HG02973 (cell line): ENCODE measurements around the gene USH2A.

Source experiments
- ATAC-seq: cut with Tn5 transposase; IDR thresholded peaks from one replicate; pipeline ENCODE4 v1.9.1; 2021; ENCODE audit warnings: moderate library complexity; ENCODE audit not compliant: unreplicated experiment

USH2A gene

DNA sequence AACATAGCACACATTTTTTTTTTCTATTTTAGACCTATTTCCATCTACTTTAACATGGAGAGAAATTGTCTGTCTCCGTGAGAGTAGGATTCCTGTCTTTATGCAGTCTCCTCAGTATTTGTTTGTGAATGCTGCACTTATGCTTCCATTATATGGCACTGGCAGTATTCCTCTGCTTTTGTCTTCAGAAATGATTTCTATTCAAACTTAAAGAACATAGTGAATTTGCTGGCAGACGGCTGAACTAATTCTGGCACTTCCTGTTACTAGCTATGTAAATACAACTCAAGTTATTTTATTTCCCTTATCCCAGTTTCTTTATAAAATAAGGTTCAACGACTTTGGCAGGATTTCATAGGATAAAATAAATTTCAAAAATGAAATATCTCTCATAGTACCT lies 810.9 kb downstream of the USH2A start:
- ATAC-seq: no peak

DNA sequence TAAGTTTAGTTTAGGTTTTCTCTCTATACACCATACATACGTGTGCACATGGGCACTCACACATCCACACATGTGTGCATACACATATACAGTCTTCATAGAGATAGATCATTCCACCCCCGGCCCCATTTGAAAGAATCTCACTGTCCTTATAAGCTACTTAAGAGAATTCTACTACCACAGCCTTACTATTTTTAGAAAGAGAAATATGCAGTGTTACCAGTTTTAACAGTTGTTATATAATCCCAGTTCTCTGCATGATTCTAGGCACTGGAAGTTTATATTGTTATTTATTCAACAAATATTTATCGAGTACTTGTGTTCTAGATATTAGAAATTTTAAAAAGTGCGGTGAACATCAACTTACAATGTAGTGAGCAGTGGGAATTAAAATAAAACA lies 814.6 kb downstream of the USH2A start:
- no peak for ATAC-seq

DNA sequence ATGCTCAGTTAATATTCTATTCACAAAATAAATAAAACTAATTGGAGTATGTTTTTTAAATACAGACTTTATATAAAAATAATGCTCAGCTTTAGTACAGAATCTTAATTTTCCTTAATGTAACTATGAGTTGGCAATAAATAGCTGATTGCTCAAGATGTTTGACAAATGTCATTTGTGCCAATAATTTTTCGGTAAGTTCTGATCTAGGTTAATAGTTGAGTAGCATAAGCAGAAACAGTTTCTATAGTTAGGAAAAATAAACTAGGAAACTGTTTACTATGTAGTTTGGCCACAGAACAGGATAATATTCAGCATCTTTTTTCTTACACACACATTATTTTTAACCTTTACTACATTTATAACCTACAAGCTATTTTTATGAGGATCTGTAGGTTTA lies 815.8 kb downstream of the USH2A start:
- ATAC-seq: no peak

DNA sequence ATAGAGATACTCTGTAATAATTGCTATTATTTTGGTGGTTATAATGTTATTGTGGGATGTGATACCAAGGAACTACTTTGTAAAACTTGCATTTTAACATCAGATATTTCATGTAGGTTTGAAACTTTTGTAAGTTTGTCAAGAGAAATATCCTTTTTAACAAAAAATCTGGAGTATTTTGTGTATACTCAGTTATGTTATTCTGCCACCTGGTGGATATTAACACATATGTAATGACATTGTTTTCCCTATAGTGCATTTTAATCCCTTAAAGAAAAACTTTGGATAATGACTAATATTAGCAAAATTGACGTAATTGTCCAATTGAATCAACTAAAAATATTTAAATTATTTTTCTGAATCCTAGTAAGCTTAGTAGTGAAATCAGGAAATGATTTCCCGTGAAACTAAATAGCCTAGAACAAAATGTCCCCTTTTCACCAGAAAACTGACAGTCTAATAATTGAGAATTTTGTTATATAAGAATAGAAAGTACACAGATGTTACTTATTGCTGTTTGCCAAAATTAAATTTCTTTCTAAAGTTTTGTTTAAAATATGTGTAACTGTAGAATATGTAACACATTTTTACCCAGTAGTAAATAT lies 816.6 kb downstream of the USH2A start:
- no peak for ATAC-seq

DNA sequence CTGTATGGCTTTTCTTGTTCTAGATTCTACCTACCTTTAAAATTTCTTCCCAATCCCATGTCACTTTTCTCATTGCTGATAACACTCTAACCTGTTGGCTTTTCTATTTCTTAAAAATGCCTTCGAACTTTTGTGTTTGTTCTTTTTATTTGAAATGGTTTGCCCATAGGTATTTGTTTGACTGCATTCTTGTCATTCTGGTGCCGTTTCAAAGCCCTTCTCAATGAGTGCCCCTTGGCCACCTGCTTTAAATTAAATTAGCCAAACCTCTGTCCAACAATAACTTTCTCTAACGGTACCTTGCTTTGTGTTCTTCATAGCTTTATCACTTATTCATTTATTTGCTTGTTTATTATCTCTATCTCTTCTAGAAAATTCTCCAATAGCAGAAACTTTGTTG lies 817.2 kb downstream of the USH2A start:
- ATAC-seq: no peak

DNA sequence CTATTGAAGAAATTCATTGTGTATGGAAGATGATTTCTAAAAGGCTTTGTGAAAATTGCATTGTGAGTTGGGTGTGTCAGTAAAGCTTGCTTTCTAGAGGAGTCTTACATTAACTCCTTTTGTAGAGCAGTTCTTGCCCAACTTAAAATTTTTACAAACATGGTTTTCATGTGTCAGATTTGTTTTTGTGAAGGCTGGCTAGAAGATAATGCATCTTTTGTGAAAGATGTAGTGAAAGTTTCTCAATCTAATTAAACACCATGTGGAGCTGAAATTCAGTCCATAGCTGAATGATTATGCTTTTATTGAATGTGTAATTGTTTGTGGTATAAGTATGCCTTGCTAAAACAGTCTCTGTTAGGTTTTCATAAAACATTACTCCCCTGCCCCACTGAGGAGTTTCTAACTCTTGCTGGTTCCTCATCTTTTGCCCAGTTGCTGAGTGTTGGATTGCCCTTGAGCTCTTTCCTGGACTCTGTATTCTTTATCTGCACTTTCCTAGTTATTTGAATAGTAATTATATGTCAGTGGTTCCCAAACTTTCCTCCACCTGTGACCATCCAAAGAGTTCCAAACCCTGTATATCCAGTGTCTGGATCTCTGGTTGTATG lies 818.1 kb downstream of the USH2A start:
- no peak for ATAC-seq

DNA sequence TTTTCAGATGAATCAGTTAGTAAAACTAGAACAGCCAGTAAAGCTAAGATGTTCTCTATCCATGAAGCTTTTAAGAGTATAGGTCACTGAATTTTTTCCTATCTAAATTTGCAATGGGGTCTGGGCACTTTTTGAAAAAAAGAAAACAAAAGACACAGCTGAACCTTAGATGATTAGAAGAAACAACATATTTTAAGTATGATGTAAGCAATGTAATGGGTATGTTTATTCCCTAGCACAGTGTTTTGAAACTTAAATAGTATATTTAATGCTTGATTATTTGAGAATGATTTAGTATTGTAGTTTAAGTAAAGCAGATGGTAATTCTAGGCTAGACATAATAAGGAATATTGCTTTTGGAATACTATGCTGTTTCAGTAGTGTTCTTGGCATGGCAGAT lies 819.9 kb downstream of the USH2A start:
- ATAC-seq: no peak

DNA sequence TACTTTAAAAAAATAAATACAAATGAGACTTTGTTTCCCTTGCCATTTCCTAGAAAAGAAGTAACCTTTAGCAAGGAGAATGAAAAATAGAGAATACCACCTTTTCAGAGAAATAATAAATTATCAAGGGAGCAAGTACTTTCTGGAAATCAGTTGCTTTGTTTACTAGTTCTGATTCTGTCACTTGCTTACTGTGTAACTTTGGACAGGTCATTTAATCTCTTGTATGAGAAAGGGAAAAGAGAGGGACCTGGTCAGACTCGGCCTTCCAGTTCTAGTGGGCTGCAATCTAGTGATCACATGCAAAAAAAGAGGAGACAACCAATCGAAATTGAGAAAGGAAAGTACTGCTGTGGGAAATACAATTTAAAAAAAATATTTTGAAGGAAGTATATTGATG lies 822.0 kb downstream of the USH2A start:
- no peak for ATAC-seq

DNA sequence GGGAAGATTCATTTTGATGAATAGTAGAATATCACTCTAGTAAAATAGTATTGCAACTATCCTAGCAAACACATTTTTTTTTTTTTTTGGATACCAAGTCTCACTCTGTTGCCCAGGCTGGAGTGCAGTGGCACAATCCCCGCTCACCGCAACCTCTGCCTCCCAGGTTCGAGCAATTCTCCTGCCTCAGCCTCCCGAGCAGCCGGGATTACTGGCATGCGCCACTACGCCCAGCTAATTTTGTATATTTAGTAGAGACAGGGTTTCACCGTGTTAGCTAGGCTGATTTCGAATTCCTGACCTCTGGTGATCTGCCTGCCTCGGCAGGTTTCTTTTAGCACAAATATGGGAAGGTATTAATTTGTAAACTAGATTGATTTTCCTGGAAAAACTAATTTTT lies 822.4 kb downstream of the USH2A start:
- ATAC-seq: no peak

DNA sequence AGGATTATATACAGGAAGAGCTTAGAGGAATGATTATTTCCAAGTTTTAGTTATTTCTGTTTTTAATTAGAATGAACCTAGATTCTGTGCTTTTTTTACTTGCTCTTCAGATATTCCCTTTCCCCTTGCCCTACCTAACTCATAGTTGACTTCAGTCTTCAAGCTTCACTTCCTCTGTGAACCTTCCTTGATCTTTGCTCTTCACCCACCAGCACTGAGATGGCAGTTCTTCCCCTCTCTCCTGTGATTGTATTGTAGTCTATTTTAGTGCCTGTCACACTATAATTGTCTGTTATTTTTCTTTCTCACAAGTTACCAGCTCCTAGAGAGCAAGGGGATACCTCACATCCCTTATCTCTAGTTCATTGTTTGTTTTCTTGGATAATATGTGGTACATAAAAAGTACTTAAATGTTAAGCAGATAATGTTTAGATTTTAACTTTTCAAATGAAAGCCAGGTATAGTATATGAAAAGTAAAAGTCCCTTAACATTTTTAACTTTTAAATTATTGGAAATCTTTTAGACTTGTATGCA lies 822.9 kb downstream of the USH2A start:
- no peak for ATAC-seq

DNA sequence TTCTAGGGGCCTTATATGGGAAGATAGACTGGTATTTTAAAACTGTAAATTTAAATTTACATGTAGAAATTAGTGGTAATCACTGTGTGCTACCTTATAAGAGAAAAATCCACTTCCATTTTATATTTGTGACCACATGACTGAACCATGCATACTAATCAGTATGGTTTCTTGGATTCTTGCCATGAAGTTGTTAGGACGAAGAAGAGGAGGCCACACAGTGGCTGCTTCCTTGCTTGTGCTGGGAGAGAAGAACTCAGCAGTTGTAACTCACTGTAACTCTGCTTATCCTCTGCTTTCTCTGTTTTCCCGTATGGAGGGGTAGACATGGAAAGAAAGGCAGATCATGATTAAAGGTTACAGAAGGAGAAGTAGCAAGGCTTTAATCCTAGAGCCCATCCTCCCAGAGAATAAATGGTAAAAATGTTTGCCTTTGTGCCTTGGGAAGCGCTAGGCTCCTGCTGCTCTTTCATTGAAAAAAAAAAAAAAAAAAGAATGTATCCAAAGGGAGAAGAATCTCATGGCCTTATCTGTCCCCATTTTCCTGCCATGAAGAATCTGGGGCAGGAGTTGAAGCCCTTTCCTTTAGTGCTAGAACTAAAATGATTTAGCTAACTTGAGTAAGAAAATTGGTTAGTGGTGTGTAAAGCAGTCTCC lies 823.7 kb downstream of the USH2A start:
- no peak for ATAC-seq

DNA sequence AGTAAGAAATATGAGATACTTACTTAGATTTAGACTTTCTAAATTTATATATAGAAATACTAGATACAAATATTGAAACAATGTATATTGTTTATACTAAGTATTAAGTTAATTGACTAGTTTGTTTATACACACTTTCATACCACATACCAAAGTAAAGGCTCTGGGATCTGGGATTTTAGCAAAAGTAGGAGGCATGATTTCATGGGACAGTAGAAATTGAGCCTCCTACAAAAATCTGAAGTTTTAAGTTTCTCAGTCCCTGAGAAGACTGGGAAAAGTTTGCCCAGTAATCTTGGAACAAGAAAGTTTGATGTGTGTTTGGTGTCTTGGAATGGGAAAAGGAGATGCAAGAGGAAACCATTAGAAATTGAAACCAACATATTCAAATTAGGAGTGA lies 825.3 kb downstream of the USH2A start:
- no peak for ATAC-seq

DNA sequence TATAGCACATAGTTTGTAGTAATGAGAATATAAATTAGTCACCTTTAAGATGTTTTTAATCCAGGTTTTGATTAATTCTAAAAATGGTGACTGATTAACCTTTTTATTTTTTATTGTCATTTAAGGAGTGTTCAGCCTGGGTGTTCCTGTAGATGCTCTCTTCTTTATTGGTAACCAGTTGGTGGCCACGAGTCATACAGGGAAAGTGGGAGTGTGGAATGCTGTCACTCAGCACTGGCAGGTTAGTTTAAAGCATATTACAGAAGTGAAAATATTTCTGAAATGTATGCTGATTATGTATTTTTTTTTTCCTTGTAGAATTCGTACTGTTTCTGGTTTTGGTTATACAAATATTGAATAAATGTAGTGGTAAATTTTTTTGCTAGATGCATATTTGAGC lies 828.0 kb downstream of the USH2A start:
- no peak for ATAC-seq

DNA sequence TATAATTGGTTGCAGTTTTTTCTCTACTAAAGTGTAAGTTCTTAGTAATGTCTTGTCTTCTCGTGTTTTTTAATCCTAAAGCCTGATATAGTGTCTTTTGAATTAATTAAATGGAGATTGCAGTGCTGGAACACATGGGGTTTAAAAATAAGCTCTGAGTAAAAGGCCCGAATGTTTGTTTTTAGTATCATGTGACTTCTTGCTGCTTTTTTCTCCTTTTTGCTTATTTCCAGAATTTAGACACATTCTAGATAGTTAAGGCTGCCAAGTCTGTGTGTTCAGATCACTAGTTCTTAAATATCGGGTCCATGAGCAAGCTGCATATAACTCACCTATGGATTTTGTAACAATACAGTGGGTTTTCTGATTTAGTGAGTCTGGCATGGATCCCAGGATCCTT lies 828.6 kb downstream of the USH2A start:
- no peak for ATAC-seq

DNA sequence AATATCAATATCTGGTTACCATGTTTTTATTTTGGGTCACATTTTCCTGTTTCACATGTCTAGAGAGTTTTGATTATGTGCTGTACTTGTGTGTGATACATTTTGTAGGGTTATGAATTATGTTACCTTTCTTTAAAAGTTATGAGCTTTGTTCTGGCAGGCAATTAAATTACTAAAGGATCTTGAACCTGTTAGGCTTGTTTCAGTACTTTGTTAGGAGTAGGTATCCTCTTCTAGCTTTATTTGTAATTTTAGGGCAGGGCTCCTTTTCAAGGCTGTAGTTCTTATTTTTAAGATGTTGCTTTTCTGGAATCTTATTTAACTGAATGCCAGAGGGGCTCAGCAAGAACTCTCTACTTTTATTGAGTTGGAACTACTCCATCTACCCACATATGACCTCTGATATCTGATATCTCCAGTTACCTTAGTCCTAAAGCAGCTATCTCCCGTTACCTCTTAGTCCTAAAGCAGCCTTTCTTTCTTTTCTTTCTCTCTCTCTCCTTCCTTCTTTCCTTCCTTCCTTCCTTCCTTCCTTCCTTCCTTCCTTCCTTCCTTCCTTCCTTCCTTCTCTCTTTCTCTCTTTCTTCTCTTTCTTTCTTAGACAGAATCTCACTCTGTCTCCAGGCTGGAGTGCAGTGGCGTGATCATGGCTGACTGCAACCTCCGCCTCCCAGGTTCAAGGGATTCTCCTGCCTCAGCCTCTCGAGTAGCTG lies 832.3 kb downstream of the USH2A start:
- ATAC-seq: no peak

DNA sequence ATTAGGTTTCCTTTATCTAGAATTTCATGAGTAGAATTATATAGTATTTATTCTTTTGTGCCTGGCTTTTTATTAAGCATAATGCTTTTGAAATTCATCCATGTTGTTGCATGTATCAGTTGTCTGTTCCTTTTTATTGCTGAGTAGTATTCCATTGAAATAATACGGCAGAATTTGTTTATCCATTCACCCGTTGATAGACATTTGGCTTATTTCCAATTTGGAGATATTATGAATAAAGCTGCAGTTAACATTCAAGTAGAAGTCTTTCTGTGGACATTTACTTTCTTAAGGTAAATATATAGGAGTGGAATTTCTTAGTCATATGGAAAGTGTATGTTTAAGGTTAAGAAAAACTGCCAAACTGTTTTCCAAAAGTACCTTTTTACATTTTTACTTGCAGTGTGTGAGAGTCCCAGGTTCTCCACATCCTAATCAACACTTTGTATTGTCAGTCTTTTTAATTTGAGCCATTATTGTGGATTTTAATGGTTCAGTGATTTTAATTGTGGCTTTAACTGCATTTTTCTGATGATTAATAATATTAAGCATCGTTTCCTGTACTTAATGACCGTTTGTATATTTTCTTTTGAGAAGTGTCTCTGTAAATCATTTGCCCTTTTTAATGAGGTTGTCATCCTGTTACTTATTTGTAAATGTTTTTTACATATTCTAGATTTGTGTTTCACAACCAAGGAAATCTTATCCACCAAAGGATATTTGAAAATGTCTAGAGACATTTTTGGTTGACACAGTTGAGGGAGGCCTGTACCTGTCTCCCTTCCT lies 833.4 kb downstream of the USH2A start:
- ATAC-seq: no peak

DNA sequence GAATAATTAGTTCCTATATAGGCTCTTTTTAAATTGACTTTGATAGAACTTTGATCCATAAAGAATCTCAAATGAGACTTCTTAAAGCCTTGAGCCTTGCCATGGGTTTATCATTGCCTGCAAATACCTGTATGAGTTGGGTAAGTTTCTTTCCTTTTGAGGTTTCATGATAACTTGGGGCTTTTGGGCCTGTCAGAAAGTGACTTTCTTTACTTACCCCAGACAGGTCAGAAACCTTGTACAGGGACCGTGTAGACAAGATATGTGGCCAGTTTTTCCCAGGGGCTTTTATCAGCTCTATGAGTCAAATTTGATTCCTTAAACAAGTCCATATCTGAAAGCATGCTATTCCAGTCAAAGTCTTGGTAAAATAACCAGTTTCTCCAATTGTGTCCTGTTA lies 838.9 kb downstream of the USH2A start:
- ATAC-seq: peak; percentile 81

DNA sequence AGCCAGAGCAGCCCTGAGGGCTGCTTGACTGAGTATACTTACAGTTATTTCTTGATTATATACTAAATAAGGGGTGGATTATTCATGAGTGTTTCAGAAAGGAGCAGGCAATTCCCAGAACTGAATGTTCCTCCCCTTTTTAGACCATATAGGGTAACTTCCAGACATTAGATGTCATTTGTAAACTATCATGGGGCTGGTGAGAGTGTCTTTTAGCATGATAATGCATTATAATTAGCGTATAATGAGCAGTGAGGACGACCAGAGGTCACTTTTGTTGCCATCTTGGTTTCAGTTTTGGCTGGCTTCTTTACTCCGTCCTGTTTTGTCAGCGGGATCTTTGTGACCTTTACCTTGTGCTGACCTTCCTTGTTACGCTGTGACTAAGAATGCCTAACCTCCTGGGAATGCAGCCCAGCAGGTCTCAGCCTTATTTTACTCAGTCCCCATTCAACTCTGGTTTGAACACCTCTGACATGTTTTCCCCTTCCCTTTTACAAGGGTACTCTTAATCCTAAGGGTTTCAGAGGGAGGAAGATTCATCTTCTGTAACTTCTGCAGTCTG lies 840.0 kb downstream of the USH2A start:
- ATAC-seq: no peak

DNA sequence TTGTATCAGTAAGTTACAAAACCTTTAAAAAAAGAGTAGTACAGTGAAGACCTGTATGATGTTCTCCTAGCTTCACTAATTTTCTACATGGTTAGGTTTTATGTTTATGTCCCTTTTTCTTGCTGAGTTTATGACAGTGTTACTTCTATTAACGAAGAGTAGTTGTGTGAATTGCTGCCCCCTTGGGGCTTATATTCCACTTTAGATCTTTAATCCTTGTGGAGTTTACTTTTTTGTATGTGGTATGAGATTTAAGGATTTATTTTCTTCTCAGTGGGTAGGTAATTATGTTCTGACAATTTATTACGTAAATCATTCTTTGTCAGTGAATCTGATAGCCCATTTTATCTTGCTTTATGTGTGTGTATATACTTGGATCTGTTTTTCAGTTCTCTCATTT lies 841.4 kb downstream of the USH2A start:
- ATAC-seq: no peak
